GM19025 (cell line): ENCODE measurements around the gene TNNI2.
"Not testable (repeated sequence)": the region's sequence is repeated elsewhere in the genome, so short reads cannot be mapped to it uniquely, and the experiment has no call there.

Experiments
- ATAC-seq: cut with Tn5 transposase; IDR thresholded peaks from one replicate; pipeline ENCODE4 v1.9.1; 2021; ENCODE audit warnings: mild to moderate bottlenecking, low read depth, moderate library complexity; ENCODE audit not compliant: unreplicated experiment

Gene TNNI2

DNA sequence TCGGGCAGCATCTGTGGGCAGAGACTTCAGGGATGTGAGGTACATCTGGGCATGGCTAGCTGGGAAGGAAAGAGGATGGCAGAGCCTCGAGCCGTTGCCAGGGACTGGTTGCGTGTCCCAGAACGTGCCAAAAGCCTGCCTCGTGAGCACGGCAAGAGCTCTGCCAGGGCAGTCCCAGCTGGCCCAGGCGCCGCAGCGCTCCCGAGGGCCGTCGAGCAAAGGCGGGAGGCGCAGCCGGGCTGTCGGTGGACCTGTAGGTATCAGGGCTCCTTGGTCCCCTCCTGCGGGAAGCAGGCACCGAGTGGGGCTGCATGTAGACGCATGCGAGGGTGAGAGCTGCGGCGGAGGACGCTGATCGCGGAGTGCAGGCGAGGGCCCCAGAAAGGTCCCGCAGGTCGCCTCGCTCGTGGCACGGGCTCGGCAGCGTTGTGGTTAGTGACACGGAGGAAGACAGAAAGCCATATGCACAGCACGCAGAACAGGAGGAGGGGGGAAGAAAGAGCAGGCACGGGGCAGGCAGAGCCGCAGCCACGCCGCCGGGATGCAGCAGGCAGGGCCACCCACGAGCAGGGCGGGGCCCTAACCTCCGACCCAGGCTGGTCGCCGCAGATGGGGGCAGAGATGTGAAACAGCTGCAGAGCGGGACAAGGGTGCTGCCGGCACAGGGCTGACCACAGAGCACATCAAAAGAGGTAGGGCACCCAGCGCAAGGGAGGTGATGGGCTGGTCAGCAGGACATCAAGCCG lies 32.1 kb downstream of the TNNI2 start:
- no peak for ATAC-seq

DNA sequence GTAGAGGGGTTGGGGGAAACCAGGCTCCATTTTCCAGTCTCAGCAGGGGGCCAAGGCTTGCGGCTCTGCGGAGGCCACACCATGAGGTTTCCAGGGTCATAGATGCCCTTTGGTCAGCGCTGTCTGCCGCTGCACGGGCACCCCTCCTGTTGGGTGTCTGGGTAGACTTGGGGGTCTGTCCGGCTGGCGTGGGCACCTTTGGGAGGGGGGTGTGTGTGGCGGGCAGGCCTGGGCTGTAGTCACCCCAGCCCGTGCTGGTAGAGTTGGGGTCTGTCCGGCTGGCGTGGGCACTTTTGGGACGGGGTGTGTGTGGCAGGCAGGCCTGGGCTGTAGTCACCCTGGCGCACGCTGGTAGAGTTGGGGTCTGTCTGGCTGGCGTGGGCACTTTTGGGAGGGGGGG lies 32.8 kb downstream of the TNNI2 start:
- no peak for ATAC-seq

GRCh38 chr11:1872267-1872985 lies 33.6 kb downstream of the TNNI2 start:
- no peak for ATAC-seq

GRCh38 chr11:1873048-1873812 lies 34.4 kb downstream of the TNNI2 start:
- ATAC-seq = no peak

- not testable (repeated sequence) for ATAC-seq
Measured at GRCh38 chr11:1873813-1874150, 35.0 kb downstream of the TNNI2 start.

GRCh38 chr11:1874441-1875092 lies 35.8 kb downstream of the TNNI2 start:
- ATAC-seq = not testable (repeated sequence)

GRCh38 chr11:1875093-1875850 lies 36.5 kb downstream of the TNNI2 start:
- no peak for ATAC-seq

DNA sequence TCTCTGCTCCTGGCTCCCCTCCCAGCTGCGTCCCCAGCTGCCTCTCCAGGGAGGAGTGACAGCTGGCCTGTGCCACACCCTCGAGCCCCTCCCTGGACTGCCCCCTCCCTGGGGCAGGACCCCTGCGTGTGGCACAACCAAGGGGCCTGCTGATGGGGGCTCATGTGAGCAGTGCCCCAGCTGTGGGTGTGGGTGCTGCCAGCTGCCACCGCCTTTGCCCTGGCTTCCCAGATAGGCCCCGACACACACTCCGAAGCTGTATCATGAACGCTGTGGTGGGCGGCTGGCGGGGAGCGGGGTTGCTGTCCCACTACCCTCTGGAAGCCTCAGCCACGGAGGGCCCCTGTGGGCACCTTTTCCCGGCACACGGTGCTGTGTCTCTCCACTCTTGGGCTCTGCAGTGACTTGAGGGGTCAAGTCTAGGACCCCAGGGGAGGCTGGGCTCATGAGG lies 37.1 kb downstream of the TNNI2 start:
- ATAC-seq = not testable (repeated sequence)

DNA sequence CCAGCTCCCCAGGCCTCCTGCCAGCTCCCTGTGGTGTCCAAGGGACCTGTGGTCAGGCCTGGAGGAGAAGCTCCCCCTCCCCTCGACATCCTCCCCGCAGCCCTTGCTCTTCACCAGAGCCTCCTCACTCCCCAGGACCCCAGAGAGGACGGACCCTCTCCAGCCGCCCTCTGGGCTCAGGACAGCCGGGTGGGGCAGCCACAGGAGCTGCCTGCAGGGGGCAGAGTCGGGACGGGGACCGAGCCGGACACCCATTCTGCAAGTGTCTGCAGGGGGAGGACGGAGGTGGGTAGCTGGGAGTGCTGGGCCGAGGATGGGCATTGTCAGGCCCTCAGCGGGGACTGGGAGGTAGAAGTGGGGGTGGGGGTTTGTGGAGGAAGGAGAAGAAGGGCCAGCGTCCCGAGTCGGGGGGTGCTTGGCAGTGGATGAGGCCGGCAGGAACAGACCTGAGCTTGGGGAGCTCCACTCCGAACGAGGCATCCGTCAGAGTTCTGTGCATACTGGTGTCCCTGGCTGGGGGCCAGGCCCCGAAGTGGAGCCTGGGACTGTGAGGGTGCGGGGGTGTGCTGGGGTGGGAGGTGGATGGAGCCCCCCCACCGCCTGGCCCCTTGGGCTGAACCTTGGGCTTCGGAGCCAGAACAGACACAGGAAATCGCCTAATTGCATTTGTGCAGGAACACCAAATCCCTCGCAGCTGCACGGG lies 37.7 kb downstream of the TNNI2 start:
- ATAC-seq = no peak

GRCh38 chr11:1877211-1878136 lies 38.7 kb downstream of the TNNI2 start:
- no peak for ATAC-seq

- ATAC-seq = no peak
Measured at GRCh38 chr11:1878137-1879031, 39.6 kb downstream of the TNNI2 start.

- ATAC-seq = no peak
Measured at GRCh38 chr11:1879342-1879940, 40.7 kb downstream of the TNNI2 start.

DNA sequence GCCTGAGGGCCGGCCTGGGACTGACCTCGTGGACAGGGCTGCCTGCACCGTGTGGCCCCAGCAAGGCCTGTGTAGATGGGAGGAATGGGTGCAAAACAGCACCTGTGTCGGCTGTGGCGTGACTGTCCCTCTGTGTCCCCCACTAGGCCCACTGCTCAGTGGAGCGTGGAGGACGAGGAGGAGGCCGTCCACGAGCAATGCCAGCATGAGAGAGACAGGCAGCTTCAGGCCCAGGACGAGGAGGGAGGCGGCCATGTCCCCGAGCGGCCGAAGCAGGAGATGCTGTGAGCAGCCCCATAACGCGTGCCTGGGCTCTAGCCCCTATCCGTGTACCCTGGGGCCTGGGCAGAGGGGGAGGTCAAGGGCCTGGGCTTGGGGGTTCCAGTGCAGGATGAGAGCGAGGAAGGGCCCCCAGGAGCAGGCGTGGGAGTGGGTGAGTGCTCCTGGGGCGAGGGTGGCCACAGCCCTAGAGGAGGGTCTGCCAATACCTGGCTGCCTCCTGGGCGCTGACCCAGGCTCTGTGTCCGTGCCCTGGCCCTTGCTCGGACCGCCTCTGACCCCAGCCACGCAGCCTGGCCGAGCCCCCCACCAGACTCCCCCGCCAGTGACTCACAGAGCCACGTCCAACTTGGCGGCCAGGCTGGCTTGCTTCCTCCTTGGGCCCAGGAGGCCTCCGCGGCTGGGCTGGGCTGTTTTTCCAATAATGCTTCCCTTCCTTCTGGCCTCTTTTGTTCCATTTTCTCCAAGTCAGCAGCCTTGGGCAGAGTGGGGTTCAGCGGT lies 41.4 kb downstream of the TNNI2 start:
- ATAC-seq = no peak

DNA sequence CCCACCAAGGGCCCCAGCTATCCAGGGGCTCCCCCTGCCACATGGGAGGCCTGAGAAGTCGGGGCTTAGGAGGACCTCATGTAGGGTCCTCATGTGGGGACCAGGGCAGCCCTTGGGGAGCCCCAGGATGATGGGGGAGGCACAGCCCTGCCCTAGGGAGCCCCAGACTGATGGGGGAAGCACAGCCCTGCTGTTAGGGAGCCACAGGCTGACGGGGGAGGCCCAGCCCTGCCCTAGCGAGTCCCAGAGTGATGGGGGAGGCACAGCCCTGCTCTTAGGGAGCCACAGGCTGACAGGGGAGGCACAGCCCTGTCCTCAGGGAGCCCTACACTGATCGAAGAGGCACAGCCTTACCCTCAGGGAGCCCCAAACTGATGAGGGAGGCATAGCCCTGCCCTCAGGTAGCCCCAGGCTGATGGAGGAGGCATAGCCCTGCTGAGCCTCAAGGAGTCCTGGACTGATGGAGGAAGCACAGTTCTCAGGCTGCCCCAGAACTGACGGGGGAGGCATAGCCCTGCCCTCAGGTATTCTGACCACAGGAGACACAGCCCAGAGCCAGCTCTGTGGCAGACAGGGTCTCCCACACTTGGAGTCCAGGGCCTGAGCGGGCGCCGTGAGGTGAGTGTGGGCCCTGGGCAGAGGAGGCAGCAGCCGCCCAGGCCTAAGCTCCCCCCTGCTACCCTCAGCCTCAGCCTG lies 42.1 kb downstream of the TNNI2 start:
- no peak for ATAC-seq

DNA sequence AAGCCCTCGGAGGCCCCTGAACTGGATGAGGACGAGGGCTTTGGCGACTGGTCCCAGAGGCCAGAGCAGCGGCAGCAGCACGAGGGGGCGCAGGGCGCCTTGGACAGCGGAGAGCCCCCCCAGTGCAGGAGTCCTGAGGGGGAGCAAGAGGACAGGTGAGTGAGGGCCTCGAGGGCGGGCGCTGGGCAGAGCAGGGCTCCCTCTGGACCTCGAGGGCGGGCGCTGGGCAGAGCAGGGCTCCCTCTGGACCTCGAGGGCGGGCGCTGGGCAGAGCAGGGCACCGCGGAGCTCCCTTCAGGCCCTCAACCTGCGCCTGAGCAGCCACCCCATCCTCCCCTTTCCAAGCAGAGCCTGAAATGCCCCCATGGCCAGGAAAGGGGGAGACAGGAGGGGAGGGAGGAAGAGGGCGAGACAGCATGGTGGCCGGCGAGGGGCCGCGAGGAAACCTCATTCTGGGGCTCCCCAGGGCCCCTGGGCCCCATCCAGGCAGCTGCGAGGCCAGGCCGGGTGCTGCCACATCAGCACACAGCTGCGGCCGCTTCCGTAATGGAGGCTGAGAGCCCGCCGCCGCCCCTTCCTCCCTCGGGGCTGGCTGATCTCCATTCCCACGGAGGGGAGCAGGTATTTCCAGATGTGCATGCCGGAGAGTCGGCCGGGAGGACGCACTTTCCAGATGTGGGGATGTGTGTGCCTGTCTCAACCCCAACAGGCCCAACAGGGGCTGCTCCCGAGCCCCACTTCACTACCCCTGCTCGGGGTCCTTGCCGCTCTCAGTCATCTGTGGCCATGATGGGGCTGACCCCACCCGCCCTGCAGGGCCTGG lies 42.9 kb downstream of the TNNI2 start:
- ATAC-seq = no peak
